ENCODE measurements around the gene PRRC2A.

Gene PRRC2A

DNA sequence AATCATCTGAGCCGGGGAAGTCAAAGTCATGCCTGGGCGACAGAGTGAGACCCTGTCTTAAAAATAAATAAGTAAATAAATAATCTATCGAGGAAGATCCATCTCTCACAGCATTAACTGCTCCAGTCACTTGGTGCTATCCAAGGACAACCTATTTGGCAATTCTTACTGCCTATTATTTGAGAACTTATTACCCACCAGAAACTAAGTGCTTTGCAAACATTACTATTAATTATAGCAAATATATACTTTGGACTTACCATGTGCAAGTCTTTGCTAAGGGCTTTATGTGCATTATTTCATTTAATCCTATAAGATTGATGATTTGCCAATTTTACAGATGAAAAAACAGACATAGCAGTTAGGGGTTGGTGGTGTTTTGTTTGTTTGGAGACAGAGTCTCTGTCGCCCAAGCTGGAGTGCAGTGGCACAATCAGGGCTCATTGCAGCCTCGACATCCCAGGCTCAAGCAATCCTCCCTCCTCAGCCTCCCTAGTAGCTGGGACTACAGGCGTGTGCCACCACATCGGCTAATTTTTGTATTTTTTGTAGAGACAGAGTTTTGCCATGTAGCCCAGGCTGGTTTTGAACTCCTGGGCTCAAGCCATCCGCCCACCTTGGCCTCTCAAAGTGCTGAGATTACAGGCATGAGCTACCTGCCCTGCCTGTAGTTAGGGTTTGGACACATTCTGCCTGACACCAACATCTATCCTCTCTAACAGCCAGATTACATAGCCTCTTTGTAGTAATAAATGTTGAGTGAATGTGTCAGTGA lies 34.2 kb downstream of the PRRC2A start:
- no peak for DNase-seq

- DNase-seq: no peak
These were observed 35.1 kb downstream of the PRRC2A start, which contains the start of gene APOM for GRCh38 chr6:31655349-31656237. Gene APOM, plus strand, starts transcription at chr6:31655894. Its CDS starts 73 bp downstream, at chr6:31655967.

DNA sequence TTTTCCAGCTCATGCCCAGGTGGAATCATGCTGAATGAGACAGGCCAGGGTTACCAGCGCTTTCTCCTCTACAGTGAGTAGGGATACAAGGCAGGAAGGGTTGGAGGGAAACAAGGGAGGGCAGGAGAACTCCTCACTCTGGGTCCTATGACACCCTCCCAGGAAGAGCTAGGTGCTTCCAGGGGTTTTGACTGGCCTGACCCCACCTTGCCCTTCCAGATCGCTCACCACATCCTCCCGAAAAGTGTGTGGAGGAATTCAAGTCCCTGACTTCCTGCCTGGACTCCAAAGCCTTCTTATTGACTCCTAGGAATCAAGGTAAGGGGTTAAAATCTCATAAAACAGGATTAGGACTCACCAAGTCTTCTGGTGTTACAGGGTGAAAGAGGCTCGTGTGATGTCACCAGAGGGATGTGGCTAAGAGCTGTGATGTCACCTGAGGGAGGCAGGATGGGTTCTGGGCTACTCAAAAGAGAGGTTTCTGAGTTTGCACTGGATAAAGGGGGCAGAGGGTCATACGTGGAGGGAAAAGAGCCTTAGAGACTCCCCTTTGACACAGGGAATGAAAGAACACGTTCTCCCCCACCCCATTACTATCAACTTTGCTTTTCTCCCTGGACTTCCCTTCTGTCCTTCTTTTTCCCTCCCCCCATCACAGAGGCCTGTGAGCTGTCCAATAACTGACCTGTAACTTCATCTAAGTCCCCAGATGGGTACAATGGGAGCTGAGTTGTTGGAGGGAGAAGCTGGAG lies 37.1 kb downstream of the PRRC2A start:
- no peak for DNase-seq

- DNase-seq: no peak
These were observed 37.7 kb downstream of the PRRC2A start for GRCh38 chr6:31658158-31658688.

DNA sequence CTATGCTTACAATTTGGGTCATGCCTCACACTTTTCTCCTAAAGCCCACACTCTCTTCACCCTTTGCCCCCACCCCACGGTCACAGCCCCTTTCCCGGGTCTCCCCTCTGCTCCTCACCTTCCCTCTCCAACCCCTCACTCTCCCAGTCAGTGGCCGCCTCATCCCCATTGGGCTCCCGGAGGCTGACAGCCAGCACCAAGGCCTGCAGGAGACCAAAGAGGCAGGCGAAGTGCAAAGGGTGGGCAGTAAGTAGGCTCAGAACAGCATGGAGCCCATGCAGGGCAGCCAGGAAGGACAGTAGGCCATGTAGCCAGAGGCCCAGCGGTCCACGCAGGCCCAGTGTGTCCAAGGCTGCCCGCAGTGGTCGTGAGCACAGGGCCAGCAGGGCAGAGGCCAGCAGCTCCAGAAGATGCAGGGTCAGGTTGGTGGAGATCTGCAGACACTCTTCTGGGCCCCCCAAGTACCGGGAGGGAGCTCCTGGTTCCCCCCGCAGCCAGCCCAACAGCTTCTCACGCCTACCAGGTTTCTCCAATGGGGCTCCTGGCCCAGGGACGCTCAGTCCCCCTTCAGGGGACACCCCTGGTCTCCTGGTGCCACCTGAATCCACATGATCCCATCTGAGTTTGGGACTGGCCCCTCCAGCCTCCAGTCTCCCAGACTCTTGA lies 38.6 kb downstream of the PRRC2A start:
- no peak for DNase-seq

DNA sequence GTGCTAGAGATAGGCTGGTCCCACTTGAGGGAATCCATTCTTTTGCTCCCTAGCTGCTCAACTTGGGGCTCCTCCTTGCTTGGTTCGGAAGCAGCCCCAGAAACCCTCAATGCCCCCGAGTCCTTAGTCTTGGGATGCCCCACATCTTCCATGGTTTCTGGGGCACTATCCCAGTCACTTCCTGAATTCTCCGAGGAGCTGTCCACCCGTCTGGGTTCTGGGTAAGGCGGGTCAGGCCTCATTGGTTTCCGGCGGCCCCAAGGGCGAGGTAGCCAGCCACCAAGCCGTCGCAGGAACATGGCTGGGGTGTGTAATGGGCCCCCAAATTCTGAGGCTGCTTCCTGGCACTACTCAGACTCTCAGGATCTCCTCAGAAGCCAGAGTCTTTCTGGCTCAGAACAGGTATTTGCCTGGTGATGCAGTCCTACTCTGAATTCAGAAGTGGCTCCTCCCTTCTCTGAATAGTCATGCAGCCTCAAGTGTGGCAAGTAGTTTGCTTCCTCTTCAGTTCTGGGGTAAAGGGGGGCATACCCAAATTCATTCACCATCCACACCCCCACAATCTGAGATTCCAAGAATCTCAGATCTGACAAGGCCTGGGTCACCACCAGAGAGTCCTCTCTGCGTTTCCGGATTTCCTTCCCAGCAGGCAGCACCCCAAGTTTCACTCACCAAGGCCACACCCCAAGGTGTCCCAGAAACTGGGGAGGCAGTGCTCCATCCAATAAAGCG lies 39.3 kb downstream of the PRRC2A start:
- DNase-seq: no peak

GRCh38 chr6:31660381-31661261 lies 40.1 kb downstream of the PRRC2A start, which contains the start of gene C6orf47:
Gene C6orf47, minus strand, starts transcription at chr6:31660778. Its CDS starts 831 bp downstream, at chr6:31659947.
- DNase-seq: peak; percentile 74

DNA sequence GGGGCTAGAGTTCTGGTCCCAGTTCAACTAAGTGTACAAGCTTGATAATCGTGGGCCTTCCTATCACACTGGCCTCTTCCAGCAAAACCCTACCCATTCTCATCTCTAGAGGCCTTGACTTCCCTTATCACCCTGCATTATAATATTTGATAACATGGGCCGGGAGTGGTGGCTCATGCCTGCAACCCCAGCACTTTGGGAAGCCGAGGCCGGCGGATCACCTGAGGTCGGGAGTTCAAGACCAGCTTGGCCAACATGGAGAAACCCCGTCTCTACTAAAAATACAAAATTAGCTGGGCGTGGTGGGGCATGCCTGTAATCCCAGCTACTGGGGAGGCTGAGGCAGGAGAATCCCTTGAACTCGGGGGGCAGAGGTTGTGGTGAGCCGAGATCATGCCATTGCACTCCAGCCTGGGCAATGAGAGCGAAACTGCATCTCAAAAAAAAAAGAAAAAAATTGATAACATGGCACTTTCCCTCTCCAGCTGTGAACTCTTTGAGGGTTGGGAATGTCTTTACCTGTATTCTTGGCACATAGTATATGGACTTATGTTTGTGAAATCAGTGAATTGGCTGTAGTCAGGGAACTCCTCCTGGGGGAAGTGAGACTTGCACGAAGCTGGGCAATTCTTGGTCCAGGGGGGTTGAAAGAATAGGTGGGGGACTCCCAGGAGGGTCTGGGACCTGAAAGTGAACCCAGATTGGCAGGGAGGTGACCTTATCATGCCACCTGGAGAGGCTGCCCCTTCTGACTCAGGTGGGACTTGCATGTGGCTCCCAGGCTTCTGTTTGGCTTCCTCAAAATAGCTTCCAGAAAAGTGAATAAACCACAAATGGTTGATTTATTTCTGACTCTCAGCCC lies 41.0 kb downstream of the PRRC2A start:
- DNase-seq: no peak

GRCh38 chr6:31662124-31662723 lies 41.7 kb downstream of the PRRC2A start:
- DNase-seq: no peak

DNA sequence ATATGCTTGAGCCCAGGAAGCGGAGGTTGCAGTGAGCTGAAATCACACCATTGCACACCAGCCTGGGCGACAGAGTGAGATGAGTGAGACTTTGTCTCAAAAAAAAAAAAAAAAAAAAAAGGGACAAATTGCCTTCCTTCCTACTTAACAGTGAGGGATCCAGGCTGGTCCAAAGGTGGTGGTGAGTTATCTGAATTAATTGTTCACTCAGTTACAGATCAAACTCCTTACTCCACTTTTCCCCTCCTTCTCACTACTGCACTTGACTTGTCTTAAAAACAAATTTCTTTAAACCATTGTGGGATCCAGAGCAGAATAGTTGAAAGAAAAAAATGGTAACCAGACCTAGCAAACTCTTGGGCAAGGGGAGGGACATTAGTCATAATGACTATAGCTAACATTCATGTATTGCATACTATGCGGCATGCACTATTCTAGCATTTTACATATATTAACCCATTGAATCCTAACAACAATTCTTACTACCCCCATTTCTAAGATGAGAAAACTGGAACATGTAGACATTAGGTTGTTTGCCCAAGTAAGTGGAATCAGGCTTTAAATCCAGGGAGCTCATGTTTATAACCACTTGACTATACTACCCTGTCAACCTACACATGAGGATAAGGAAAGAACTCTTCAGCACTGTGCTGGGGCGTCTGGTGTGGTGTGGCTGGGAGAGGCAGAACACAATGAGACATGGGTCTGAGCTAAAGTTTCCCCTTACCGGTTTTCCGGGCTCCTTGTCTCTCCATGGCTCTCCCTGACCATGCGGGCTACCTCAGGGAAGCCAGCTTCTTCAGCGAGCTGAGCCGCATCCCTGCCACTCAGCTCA lies 42.8 kb downstream of the PRRC2A start:
- DNase-seq: no peak

DNA sequence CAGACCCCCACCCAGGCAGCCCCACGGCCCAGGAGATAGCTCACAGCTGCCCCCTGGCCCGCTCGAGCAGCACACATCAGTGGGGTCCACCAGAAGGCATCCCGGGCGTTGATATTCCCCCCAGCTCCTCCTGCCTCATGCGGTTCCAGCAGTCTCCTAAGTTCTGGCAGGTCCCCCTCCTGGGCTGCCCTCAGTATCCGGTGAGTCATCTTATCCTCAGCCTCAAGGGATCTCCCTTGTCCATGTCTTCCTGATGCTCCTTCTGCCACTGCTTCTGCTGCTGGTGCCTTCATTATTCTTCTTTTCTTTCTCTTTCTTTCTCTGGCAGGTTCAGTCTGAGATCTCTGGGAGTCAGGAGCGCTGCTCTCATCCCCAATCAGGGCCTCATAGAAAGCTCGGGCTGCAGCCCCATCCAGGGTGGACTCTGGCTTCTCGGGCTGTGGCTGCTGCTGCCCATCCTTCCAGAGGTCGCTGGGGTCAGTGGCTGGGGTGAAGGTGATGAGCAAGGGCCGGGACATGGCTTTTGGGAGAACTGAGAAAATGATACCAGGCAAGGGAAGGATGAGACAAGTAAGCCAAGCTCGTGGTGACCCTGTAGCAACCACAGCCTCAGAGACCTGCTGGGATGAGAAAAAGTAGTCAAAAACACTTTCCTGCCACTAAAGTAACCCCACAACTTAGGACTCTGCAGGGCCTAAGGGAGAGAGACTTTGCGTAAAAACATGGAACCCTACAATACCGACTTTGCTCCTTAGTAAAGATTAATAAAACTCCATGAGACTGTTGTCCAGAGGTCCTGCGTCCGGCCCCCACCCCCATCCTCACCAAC lies 43.7 kb downstream of the PRRC2A start:
- DNase-seq: no peak

GRCh38 chr6:31664790-31665500 lies 44.4 kb downstream of the PRRC2A start, which contains the start of gene GPANK1:
Gene GPANK1, minus strand, starts transcription at chr6:31664997. Its CDS starts 519 bp downstream, at chr6:31664478.
- peak; percentile 90 for DNase-seq

DNA sequence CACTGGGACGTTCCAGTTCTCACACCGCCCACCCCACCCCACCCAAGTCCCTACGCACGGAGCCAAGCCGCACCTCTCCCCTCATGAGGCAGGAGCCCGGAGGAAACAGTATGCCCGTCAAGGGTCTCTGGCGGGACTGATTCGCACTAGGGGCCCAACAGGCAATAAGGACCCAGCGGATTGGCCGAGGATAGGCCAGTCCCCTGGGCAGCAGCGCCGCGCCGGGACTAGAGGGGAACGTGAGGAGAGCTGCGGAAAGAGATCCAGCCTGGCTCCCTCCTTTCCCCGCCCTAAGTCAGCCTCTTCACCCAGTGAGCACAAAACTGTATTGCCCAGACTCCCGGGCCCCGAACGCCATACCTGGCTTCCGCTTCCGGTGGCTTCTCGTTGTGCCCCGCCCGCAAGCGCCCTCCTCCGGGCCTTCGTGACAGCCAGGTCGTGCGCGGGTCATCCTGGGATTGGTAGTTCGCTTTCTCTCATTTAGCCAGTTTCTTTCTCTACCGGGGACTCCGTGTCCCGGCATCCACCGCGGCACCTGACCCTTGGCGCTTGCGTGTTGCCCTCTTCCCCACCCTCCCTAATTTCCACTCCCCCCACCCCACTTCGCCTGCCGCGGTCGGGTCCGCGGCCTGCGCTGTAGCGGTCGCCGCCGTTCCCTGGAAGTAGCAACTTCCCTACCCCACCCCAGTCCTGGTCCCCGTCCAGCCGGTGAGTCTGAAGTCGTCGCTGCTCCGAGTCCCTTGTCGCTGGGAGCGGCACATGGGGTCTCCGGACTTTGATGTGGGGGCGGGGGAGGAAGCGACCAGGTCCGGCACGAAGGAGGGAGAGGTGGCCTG lies 45.2 kb downstream of the PRRC2A start, which contains the start of gene CSNK2B:
CSNK2B (plus strand) TSS at position 580 of the 836 bp plus-strand sequence. CDS start 752 bp downstream, outside the sequence.
- DNase-seq: peak; percentile 98

GRCh38 chr6:31666337-31666965 lies 45.9 kb downstream of the PRRC2A start:
- DNase-seq: no peak

- DNase-seq: no peak
These were observed 49.2 kb downstream of the PRRC2A start, which contains the start of gene LY6G5B for GRCh38 chr6:31669676-31670075. Gene LY6G5B, plus strand, starts transcription at chr6:31669976. Its CDS starts 975 bp downstream, at chr6:31670951.

Data from activated gamma-delta T cell treated with Interleukin-2 at 50 U/mL for 16 hours (primary cell).